ENCODE data around the gene GPRIN2. TPM values are rescaled to one million over a fixed set of nuclear protein-coding genes. Genes with fewer than 3 reads are reported as not detected.
"Not testable (repeated sequence)": the region's sequence is repeated elsewhere in the genome, so short reads cannot be mapped to it uniquely, and the experiment has no call there.

The GPRIN2 gene
- total and polyA plus RNA-seq, 2 of the 8 experiments (the other 6 are each of a cell fraction or from before 2014, with no cell fraction given) = 14.3 to 18.6 TPM

DNA sequence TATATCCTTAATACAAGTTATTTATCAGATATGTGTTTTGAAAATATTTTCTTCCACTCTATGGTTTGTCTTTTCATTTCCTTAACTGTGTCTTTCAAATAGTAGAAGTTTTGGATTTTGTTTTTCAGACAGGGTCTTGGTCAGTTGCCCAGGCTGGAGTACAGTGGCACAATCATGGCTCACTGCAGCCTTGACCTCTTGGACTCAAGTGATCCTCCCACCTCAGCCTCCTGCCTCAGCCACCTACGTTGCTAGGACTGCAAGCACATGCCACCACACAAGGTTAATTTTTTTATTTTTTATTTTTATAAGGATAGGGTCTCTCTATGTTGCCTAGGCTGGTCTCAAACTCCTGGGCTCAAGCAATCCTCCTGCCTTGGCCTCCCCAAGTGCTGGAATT lies 24.2 kb downstream of the GPRIN2 start:
- H3K14ac ChIP-seq (ENCODE audit: insufficient read length); H4K91ac ChIP-seq (replicated peaks; ENCODE audit: insufficient read length, low read length); H3K79me1 ChIP-seq (ENCODE audit: low read depth, low read length); H4K8ac ChIP-seq (ENCODE audit: extremely low read depth, insufficient read depth, low read length); H3K23ac ChIP-seq (ENCODE audit: insufficient read length); H2BK5ac ChIP-seq (ENCODE audit: low read depth, low read length); H3K23me2 ChIP-seq (ENCODE audit: low read depth, low read length); H4K20me1 ChIP-seq (replicated peaks in 1 of 2; ENCODE audit: control insufficient read depth in 1 of 2, insufficient read depth in 2 of 2, low read length in 2 of 2); H2AK5ac ChIP-seq (ENCODE audit: low read depth, low read length); H3K79me2 ChIP-seq (ENCODE audit: control insufficient read depth in 1 of 2, insufficient read depth in 2 of 2, low read length in 2 of 2); H3K4me1 ChIP-seq (replicated peaks in 1 of 4; ENCODE audit: control insufficient read depth in 3 of 4, insufficient read depth in 4 of 4, low read length in 3 of 4); H2BK15ac ChIP-seq (ENCODE audit: low read length); H3K27me3 ChIP-seq (replicated peaks in 1 of 4; ENCODE audit: control insufficient read depth in 3 of 4, extremely low read depth in 1 of 4, insufficient read depth in 3 of 4, low read length in 3 of 4); H3K56ac ChIP-seq (replicated peaks; ENCODE audit: insufficient read length, low read depth, low read length); H2BK120ac ChIP-seq (replicated peaks; ENCODE audit: low read depth, low read length); H3K36me3 ChIP-seq (ENCODE audit: control insufficient read depth in 2 of 4, insufficient read depth in 4 of 4, low read length in 3 of 4); H3K27ac ChIP-seq (ENCODE audit: low read depth, low read length); H2BK12ac ChIP-seq (ENCODE audit: low read depth, low read length); H3K4me3 ChIP-seq (ENCODE audit: extremely low read depth in 1 of 4, insufficient read depth in 2 of 4, low read depth in 3 of 4, low read length in 4 of 4); H3K4me2 ChIP-seq (ENCODE audit: insufficient read depth in 1 of 2, low read depth in 2 of 2, low read length in 2 of 2); H2AFZ ChIP-seq (ENCODE audit: low read length); H3K9me3 ChIP-seq (ENCODE audit: insufficient read depth in 2 of 2, low read depth in 1 of 2, low read length in 1 of 2); H3K4ac ChIP-seq (replicated peaks; ENCODE audit: insufficient read length, low read depth, low read length); H3K9ac ChIP-seq (replicated peaks in 1 of 4; ENCODE audit: extremely low read depth in 1 of 4, low read depth in 3 of 4, low read length in 3 of 4); FAIRE-seq; POLR2A ChIA-PET (ENCODE audit: partially characterized antibody); H4K5ac ChIP-seq (ENCODE audit: insufficient read length, low read depth, low read length); DNase-seq (ENCODE audit: low read depth in 1 of 2, low spot score in 2 of 2); H2BK20ac ChIP-seq (ENCODE audit: low read length); H3K18ac ChIP-seq (ENCODE audit: extremely low read depth, low read length): not testable (repeated sequence)
- CTCF ChIA-PET (ENCODE audit: partially characterized antibody) = interaction anchor here (0.9 to 4.4 kb wide), 3 partner anchors 8 to 16 kb away, joined by 3 to 32 read pairs (median 13); no protein-coding TSS in a partner anchor
- 84% methylated on average over 1 of the region's 1 CpG; no CpG with 5 or more reads in 1 of the 2 experiments for WGBS, 2 experiments (ENCODE audit: extremely low coverage in 1 of 2, insufficient coverage in 1 of 2, insufficient read length in 1 of 2, insufficient replicate concordance in 2 of 2, low coverage in 1 of 2, low lambda C conversion rate in 2 of 2, missing lambda C conversion rate in 1 of 2)
